Peyer's patch (tissue), 4 donors: ENCODE measurements around the gene OR56B4. TPM values are rescaled to one million over a fixed set of nuclear protein-coding genes. Genes with fewer than 3 reads are reported as not detected.

Experiments
- DNase-seq, 3 donors: peaks; one replicate each; pipeline ENCODE4 v3.0.0-alpha.2; 2017 to 2019
- H3K27ac ChIP-seq, 4 donors: fragments of 200-600 bp; sonication (generic); one replicate each; pipeline ENCODE4 v1.5.1; 2016 to 2019
- H3K27me3 ChIP-seq, 2 donors: fragments of 200-600 bp; sonication (generic); one replicate each; pipeline ENCODE4 v1.5.1; 2019
- H3K36me3 ChIP-seq, 3 donors: fragments of 200-600 bp; sonication (generic); one replicate each; pipeline ENCODE4 v1.5.1; 2016 to 2019
- H3K4me1 ChIP-seq, 4 donors: fragments of 200-600 bp; sonication (generic); one replicate each; pipeline ENCODE4 v1.5.1; 2016 to 2019
- H3K4me3 ChIP-seq, 4 donors: fragments of 200-600 bp; sonication (generic); 1 replicate in 3 of 4; 2 replicates in 1 of 4; pipeline ENCODE4 v1.5.1; 2016 to 2019; ENCODE audit warnings: mild to moderate bottlenecking in 1 of 4
- H3K9me3 ChIP-seq, 4 donors: fragments of 200-600 bp; sonication (generic); one replicate each; pipeline ENCODE4 v1.5.1; 2016 to 2019; ENCODE audit warnings: mild to moderate bottlenecking in 1 of 4
- CTCF ChIP-seq, 6 experiments: fragments of 450-650 bp in 4 of 6; fragments of 200-600 bp in 2 of 6; sonication (generic) in 1 of 6; IDR thresholded peaks; one replicate each; pipeline ENCODE4 v1.5.1; 2017 to 2019; ENCODE audit warnings: antibody characterized with exemption in 6 of 6, mild to moderate bottlenecking in 3 of 6, moderate library complexity in 1 of 6
- POLR2A ChIP-seq, 2 donors: fragments of 450-650 bp; IDR thresholded peaks; one replicate each; pipeline ENCODE4 v1.5.1; 2017; ENCODE audit warnings: antibody characterized with exemption in 2 of 2, mild to moderate bottlenecking in 2 of 2, moderate library complexity in 2 of 2
- total RNA-seq, 4 donors: library from RNA; depleted of rRNA; stranded (reverse); fragments of >200 nt; gene quantifications; one replicate each; pipeline ENCODE4 v1.1.0, GENCODE V29; 2016

Gene OR56B4
- total RNA-seq, 4 donors from 2014 or later = not detected

DNA sequence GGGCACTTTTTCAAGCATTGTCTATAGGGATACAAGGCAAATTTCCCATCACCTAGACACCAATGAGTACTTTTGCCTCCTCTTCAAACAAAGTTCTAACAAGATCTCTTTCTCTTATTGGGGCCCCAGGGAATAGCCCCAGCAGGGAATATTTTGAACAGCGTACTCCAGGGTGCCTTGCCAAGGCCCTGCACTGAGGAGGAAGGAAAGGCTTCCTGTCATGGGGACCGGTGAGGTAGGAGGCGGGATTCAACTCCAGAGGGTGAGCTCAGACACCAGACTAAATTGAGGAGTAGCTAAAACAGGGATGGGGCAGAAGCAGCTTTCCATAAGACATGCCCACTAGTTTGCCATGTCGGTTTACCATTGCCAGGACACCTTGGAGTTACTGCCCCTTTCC lies 28.0 kb upstream of the OR56B4 start:
- Histone ChIP-seq H3K9me3 (no peaks in the 10 kb centered on the region), H3K4me3 (no peak overlapping the region), H3K27me3 (no peaks in the 10 kb centered on the region), H3K36me3 (no peaks in the 10 kb centered on the region), H3K27ac (no peak overlapping the region), H3K4me1 (no peaks in the 10 kb centered on the region)
- DNase-seq = no peak
- TF ChIP-seq POLR2A (IDR thresholded peaks at IDR 0.05) (no peak), CTCF (IDR thresholded peaks at IDR 0.05) (no peak)

- Histone ChIP-seq H3K36me3 (no peaks in the 10 kb centered on the region), H3K27me3 (no peaks in the 10 kb centered on the region), H3K27ac (no peak overlapping the region), H3K9me3 (no peaks in the 10 kb centered on the region), H3K4me3 (no peak overlapping the region), H3K4me1 (no peaks in the 10 kb centered on the region)
- no peak for TF ChIP-seq CTCF (IDR thresholded peaks at IDR 0.05)
- no peak for TF ChIP-seq POLR2A (IDR thresholded peaks at IDR 0.05)
- no peak for DNase-seq
Observed at GRCh38 chr11:6083129-6083528, 24.4 kb upstream of the OR56B4 start.

GRCh38 chr11:6084587-6084986 lies 22.9 kb upstream of the OR56B4 start:
- TF ChIP-seq CTCF (IDR thresholded peaks at IDR 0.05) (no peak), POLR2A (IDR thresholded peaks at IDR 0.05) (no peak)
- no peaks in the 10 kb centered on the region for H3K36me3 ChIP-seq
- H3K4me1 ChIP-seq = no peaks in the 10 kb centered on the region
- H3K4me3 ChIP-seq = no peak overlapping the region
- no peaks in the 10 kb centered on the region for H3K9me3 ChIP-seq
- no peaks in the 10 kb centered on the region for H3K27me3 ChIP-seq
- DNase-seq = no peak
- H3K27ac ChIP-seq = no peak overlapping the region

DNA sequence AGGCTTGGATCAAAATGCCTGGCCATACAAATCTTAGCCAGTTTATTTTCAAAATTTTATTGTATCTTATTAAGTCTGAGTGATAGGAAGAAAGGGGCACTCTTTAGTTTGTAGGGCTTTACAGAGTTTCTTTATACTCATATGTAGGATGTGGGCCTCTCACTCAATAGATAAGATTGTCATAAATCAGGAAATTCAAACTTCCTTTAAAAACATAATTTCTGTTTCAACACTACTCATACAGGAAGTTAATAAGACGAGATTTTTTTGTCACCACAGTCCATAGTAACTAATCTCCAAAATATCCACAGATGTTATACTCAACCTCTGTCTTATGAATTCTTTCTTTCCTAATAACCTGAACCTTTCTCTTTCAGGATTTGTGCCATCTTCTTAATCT lies 13.3 kb upstream of the OR56B4 start:
- Histone ChIP-seq H3K27ac (no peak overlapping the region), H3K36me3 (no peaks in the 10 kb centered on the region), H3K27me3 (no peaks in the 10 kb centered on the region), H3K4me1 (no peaks in the 10 kb centered on the region), H3K4me3 (no peak overlapping the region), H3K9me3 (no peaks in the 10 kb centered on the region)
- TF ChIP-seq CTCF (IDR thresholded peaks at IDR 0.05) (no peak), POLR2A (IDR thresholded peaks at IDR 0.05) (no peak)
- no peak for DNase-seq

DNA sequence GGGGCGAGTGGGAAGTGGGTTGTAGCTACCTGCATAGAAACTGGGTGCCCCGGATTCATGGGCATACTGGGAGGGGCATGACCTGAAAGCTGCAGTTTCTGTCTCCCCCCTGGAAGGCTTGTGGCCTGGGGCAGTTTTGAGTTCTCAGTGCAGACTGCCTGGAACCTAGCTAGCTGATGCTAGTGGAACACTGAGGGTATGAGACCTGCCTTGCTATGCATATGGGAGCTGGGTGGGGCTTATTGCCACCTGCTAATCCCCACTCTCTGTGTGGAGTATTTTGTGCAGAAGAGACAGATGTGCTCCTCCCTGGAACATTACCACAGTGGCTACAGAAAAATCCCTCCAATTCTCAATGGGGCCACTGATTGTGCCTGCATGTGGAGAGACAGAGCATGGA lies 11.7 kb upstream of the OR56B4 start:
- H3K9me3 ChIP-seq = no peaks in the 10 kb centered on the region
- DNase-seq = no peak

More for the DNA sequence above, 11.7 kb upstream of the OR56B4 start:
- H3K27ac ChIP-seq = no peak overlapping the region
- H3K27me3 ChIP-seq = no peaks in the 10 kb centered on the region
- H3K36me3 ChIP-seq = no peaks in the 10 kb centered on the region
- TF ChIP-seq CTCF (IDR thresholded peaks at IDR 0.05) (no peak), POLR2A (IDR thresholded peaks at IDR 0.05) (no peak)
- no peak overlapping the region for H3K4me3 ChIP-seq
- no peaks in the 10 kb centered on the region for H3K4me1 ChIP-seq
